Left forelimb (tissue), 1 donor: Measurements from ENCODE around the gene PTPRG.
A peak's percentile ranks its signal among the peaks of the same experiment; 100 is the strongest.
"Not testable (repeated sequence)": the region's sequence is repeated elsewhere in the genome, so short reads cannot be mapped to it uniquely, and the experiment has no call there.

Experiments used
- DNase-seq: peaks from one replicate; pipeline ENCODE4 v3.0.0-alpha.2; 2018; ENCODE audit warnings: low spot score

Gene PTPRG

DNA sequence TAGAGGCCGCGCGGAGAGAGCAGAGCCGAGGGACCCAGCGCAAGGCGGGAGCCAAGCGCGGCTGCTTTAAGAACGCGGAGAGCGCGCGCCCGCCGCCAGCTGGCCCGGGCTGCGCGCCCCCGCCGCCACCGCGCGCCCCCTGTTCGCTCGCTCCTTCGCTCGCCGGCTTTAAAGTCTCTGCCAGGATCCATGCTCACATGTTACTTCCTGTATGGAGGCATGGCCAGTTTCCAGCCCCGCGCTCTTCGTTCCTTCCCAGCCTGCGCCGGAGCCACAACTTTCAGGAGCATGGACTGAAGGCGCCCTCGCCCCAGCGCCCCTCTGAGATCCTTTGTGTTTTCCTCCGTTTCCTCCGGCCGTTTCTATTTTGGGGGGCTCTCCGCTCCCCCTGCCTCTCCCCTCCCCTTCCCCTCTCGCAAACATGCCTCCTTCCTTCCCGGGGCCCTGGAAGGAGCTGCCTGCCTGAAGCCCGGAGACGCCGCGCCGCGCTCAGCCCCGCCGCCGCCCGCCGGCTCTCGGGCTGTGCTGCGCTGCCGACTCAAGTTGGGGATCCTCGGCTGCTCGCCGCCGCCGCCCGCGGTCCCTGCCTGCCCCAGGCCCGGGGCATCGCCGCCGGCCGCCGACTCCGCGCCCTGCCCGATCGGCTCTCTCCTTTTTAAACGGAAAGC, at the start of gene PTPRG:
Gene PTPRG (plus strand): TSS at position 198 of the 668 bp plus-strand sequence. CDS start 717 bp downstream, outside the sequence.
- DNase-seq, result peak; percentile 96

DNA sequence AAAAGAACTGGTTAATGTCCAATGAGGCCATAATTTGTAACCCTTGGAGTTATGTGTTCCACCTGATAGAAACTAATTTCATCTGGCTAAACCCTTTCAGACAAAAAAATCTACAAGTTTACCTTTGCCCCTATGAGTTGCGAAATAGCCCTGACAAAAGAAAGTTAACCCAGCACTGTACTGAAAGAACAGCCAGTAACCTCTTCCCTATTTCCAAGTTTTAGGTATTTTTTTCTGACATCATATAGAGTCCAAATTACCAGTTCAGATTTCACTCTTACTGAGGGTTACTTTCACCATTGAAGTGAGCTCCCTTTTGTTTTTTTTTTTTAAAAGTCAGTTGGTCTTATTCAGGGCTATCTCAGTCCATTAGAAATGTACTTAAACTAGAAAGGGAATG, 42.8 kb upstream of the PTPRG start:
- no peak for DNase-seq

DNA sequence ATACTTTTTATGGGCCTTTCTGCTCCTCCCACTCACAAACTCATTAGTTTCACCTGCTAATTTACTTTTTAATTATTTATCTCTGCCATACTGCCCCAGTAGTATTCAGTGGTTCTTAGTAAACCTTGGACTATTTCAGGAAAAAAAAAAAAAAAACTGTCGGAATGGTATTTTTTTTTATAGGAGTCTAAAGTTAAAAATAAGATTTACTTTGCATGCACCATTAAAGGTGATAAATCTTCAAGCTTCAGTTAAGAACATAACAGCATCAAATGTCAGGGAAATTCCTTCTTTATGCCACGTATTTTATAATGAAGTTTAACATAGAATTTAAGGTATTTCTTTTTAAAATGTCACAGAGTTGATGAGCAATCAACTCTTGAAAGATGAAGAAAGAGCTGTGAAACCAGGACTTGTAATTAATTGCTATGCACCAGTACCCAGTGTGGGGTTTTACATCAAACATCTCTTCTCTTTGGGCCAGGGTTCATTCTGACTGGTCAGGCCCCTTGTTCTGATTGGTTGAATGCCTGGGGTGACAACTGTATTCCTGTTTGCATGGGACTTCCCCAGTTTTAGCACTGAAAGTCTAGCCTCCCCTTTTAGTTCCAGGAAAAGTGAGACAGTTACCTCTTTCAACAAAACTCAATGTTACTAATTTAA, 40.3 kb upstream of the PTPRG start:
- DNase-seq, result no peak

DNA sequence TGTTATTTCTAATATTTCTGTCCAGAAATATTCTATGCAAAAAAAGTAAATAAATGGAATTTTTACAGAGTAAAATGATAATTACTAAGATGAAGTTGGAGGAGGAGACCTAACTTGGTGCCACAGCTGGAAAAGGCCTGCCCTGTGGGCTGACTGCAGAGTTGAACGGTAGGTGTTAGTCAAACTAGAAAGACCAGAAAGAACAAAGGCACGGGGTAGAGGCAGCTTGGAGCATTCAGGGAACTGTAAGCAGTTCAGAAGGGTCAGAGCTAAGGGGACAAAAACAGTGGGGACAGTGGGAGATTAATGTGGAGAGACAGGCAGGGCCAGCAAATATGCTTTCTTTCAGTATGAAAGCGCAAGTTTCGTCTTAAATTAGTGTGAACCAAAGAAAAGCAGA, 39.3 kb upstream of the PTPRG start:
- no peak for DNase-seq

DNA sequence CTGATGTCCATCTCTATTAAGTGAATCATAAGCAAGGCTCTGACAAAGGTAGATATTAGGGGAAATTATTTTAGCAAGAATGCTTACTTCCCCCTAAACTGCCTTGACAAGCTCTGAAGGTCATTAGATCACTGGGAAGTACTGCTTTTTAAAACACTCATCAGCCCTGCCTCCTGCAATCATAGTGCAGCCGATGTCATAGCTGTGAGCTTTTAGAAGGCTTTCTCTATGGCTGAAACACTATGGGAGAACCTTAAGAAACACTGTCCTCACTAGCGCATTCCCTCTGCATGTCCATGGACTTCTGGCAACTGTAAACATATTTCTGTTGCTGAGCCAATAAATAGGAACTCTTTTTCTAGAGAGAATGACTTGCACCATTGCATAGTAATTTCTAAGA, 38.7 kb upstream of the PTPRG start:
- no peak for DNase-seq

DNA sequence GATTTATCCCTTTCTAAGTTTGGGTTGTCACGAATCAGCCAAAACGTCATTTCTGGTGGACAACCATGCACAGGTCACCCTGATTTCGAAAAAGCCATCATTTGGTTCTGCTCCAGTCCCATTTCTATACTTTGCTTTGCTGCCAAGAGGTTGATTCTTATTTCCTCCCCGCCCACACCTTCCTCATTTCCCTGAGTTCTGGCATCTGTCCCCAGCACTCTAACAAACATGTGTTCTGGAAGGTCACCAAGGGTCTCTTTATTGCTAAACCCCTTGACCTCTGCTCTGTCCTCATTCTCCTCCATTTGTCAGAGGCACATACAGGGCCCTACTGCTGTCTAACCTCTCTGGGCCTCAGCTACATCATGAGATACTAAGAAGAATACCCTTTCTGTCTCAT, 36.4 kb upstream of the PTPRG start:
- no peak for DNase-seq

DNA sequence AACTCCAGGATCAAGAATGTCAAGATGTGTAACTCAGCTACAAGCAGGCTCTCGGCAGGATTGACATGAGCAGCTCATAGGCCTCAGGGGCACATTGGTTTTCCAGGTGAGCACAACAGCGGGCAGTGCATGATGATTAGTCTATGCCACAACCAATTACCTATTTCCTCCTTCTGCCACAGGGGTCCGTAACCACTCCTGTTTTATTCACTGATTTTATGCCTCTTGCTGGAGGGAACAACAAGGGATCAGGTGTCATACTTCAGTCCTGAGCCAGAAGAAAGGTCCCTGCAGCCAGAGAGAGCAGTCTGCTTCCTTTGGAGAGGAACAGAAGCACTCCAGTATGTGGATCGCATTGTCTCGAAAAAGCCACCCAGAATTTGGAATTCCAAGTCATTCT, 35.1 kb upstream of the PTPRG start:
- no peak for DNase-seq

DNA sequence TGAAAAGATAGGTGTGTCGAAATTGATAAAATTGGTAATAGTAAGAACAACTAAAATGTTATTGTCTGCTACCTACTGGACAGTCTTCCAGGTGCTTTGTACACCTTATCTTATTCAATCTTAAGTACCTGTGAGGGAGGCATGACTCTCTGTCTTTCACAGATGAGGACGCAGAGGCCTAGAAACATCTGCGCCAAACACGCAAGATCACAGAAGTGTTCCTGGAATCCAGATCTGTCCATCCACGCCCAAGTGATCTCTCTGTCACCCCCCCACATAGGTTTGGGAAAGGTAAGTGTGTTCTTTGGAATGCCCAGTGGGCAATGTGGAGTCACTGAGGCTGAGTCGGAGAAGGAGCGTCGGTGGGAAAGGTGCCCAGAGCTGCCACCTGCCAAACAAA, 34.4 kb upstream of the PTPRG start:
- no peak for DNase-seq

DNA sequence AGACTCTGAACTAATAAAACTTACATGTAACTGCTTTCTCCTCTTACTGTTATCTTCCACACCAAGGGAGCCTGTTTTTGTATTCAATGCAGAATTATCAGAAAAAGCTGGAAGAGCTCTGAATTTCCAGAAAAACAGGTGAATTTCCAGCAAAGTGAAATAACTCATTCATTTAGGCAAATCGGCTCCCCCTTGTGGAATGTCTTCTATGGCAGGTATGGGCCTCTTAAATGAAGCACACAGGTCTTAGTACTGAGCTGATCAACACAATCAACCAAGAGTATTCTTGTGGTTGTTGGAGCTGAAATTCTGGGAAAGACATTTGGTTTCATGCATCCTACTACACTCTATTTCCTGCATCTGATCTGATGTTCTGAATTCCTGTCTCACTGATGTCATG, 31.0 kb upstream of the PTPRG start:
- DNase-seq, result no peak

DNA sequence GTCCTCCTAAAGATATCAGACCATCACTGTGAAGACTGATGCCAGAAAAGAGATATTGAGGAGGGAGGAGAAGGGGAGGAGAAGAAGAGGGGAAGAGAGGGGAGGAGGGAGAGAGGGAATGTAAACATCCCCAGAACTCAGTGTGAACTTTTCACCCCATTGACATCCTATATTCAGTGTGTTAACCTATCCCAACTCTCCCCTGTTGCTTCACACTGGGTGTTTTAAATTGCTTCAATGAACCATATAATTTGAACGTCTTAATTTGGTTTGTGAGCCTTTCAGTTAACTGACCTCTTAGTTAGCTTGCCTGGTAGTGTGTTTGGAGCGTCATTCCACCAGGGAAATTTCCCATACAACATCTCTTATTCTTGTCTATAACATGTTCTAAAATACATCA, 29.8 kb upstream of the PTPRG start:
- DNase-seq, result no peak

DNA sequence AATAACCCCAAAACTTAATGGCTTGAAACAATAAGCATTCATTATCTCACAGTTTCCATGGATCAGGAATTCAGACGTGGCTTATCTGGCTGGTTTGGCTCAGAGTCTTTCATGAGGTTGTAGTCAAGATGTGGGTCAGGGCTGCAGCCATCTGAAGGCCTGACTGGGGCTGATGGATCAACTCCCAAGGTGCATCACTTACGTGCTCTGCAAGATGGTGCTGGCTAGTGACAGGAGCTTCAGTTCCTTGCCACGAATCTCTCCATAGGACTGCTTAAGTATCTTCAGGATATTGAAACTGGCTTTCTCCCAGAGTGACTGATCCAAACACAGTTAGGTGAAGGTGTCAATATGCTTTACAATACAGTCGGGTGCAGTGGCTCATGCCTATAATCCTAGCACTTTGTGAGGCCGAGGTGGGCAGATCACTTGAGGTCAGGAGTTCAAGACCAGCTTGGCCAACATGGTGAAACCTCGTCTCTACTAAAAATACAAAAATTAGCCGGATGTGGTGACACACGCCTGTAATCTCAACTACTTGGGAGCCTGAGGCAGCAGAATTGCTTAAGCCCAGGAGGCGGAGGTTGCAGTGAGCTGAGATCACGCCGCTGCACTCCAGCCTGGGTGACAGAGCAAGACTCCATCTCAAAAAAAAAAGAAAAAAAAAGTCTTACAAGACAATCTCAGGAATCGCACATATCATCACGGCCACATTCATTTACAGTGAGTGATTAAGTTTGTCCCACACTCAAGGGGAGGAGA, 28.5 kb upstream of the PTPRG start:
- DNase-seq, result no peak

DNA sequence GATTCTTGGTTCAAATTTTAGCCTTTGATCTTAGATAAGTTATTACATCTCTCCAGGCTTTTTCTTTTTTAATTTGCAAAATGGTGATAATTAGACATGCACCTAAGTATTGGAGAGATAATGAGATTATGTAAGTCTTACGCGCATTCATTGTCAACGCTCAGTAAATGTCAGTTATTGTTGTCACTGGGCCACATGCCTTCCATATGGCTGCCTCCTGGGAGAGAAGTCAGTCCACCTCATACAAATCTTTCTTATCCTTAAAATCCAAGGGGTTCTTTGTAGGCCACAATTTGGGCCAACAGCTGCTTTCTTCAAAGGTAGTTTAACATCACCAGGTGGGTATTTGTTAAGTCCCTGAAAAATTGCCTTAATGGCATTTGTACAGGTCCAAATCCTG, 25.5 kb upstream of the PTPRG start:
- DNase-seq, result no peak

DNA sequence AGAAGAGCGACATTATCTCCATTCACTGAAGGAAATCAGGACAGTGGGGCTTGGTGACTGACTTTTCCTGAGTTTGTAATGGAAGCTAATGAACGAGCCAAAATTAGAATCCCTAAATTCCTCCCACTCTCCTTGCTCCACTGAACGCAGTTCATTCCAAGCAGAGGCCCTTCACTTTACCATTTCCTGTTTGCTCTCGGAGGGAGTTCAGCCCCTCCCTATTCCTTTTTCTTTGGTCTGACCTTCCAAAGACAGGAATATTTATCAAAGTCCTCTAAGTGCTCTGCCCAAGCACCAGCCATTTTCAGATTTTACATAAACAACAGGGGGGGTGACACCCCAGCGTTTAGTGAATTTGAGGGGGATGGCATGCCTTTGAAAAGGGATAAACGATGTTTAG, 24.0 kb upstream of the PTPRG start:
- no peak for DNase-seq

DNA sequence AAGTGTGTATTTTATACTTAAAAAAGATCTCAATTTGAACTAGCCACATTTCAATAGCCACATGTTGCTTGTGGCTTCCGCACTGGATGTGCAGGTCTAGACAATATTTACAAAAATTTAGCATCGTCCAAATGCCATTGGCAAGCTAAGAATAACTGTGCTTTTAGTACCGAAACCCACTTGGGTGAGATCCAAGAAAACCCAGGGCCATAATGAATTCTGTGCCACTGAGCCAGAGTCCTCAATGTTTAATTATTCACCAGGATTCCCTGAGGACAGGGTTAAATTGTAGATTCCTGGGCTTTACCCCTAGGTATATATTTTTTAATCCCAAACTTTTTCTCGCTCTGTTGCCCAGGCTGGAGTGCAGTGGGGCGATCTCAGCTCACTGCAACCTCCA, 22.9 kb upstream of the PTPRG start:
- DNase-seq, result no peak

DNA sequence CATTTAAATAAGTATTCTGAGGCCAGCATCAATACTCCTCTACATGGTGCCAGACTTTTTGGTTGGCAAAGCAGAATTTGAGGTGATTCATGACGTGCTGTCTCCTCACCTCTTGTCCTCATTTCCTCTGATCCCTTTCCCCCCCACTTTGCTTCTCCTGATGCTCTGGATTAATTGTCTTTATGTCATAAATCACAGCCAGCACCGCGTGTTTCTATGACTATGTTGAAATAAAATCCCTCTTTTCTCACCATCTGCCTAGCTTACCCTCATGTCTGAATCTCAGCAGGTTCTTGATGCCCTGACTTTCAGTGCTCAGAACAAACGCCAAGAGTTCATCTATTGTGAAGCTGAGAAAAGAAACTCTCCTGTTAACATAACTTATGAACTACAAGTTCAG, 19.7 kb upstream of the PTPRG start:
- DNase-seq, result no peak

DNA sequence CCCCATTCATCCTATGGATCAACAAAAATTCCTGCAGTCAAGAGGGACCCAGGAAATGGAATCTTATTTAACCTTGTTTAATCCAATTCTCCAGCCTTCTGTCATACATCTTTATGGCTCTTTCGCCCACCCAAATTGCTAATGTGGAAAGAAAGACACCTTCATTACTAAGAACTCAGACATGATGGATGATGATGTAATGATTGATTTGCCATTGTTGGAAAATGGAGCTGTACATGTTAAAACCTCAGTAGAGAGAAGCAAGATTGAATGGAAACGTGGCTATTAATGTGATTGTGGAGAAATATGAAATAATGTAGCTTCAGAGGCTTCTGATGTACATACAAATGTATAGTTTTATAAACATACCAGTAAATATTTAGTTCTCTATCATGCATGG, 15.7 kb upstream of the PTPRG start:
- DNase-seq, result no peak

DNA sequence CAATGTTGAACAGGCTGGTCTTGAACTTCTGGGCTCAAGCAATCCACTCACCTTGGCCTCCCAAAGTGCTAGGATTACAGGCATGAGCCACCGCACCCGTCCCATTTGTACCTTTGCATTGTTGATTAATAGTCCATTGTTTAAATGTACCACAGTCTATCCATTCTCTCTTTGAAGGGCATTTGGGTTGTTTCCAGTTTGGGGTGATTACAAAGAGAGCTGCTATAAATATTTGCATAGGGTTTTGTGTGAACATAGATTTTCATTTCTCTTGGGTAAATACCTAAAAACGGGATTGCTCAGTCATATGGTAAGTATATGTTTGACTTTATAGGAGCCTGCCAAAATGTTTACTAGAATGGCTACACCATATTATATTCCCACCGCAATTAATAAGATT, 13.7 kb upstream of the PTPRG start:
- no peak for DNase-seq

DNA sequence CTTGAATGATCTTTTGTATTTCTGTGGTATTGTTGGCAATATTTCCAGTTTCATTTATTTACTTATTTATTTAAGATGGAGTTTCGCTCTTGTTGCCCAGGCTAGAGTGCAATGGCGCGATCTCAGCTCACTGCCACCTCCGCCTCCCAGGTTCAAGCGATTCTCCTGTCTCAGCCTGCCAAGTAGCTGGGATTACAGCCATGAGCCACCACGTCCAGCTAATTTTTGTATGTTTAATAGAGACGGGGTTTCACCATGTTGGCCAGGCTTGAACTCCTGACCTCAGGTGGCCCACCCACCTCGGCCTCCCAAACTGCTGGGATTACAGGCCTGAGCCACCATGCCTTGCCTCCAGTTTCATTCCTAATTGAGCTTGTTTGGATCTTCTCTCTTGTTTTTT, 8.7 kb upstream of the PTPRG start:
- DNase-seq, result not testable (repeated sequence)

DNA sequence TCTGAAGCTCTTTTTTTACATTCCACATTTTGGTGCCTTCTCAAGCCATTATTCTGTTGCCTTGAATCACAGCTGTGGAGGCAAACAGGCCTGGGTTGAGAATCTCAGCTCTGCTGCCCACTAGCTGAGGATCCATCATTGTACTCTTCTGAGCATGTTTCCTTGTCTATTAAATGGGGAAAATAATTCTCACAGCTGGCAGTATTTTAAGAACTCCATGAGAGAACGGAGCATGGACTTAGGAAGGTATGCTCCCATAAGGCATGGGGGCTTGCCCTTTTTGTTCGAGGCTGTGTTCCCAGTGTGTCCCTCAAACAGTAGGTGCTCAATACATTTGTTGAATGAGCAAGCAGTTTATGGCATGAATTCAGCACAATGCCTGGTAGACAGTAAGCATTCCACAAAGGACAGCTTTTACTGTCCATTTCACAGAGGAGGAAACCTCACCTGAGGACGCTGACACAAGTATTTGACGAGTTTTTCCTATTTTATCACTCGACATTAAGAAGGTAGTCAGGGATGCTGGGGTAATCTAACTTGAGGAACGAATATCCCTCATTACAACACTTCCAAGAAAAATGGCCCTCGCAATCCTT, 2.1 kb upstream of the PTPRG start:
- no peak for DNase-seq

DNA sequence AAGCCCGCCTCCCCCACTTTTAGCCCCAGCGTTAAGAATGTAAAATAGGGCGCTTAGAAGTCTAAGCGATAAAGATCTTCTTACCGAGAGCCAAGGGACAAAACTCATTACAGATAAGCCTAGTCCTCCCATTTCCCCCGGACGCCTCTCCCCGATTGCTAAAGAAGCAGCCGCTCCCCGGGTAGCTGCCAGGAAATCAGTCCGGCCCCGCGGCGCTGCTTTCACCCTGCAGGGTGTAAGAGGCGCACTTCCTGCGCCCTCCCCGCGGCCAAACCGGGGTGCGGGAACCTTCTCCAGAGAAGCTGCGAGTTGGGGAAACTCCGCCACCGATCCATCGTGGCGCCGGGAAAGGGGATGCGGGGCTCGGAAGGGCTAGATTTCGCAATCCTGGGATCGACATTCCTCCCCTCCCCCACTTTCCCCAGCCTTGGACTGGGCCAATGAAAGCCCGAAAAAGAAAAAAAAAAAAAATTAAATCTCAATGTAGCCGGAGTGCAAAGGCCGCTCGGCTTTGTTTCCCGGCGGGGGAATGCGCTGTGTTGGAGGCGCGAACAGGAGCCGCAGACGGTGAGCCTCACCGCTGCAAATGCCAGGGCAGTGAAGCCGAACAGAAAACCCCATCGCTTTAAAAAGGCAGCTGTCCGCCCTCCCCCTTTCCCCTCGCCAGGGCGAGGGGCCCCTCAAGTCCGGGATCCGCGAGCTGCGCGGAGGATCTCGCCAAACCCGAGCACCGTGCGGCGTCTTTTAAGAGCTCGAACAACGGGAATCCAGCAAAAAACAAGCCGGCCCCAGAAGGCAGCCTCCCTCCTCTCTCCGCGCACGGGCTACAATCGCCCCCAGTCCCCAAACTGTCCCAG, 626 bp upstream of the PTPRG start:
- DNase-seq, result peak; percentile 90

DNA sequence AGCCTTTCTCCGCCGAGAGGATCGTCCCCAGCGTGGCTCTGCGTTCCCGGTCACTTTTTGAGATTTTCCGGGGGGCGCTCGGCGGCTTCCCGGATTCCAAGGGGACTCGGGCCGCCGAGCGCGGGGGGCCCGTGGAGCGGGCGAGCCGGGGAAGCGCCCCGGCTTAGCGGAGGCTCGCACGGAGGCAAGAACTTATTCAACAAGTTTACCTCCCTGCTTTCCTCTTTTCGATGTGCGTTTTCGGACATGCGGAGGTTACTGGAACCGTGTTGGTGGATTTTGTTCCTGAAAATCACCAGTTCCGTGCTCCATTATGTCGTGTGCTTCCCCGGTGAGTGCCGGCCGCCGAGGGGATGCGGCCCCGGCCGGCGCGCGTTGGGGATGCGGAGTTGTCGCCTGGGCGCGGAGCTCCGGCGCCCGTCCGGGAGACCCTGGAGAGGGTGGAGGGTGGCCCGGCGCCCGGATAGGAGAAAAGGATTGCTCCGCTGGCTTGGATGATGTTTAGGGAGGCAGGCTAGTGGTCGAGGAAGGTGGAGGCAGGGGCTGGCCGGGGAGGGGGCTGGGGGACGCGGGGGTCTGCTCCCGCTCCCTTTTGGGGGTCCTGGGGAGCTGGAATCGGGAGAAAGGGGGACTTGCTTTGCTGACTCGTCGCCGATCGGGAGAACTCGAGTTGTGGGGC, 810 bp downstream of the PTPRG start:
- DNase-seq, result peak; percentile 67
